ENCODE data around the gene GLIS2.

Gene GLIS2

DNA sequence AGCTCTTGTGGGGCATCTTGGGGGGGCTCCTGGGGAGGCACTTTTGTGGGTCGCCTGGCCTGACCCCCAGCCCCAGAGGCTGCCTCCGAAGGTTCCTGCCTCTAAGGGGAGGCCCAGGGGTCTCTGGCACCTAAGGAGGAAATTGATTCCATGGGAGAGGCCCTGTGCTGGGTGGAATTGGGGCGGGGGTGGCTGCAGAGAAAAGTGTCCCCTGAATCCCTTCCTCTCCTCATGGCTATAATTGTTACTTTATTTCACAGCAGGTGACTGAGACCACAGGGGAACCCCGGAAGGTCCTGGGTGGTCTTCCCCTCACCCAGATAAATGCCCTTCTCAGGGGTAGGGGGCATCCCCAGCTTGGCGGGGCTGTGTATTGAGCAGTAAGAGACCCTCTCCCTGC lies 3.1 kb downstream of the GLIS2 start:
- no peak for DNase-seq

GRCh38 chr16:4319454-4320421 lies 3.9 kb downstream of the GLIS2 start:
- no peak for DNase-seq

GRCh38 chr16:4320571-4321137 lies 4.8 kb downstream of the GLIS2 start:
- DNase-seq = peak in 1 of 58 donors; percentile 11

- no peak for DNase-seq
These were observed 5.6 kb downstream of the GLIS2 start for GRCh38 chr16:4321286-4322120.

DNA sequence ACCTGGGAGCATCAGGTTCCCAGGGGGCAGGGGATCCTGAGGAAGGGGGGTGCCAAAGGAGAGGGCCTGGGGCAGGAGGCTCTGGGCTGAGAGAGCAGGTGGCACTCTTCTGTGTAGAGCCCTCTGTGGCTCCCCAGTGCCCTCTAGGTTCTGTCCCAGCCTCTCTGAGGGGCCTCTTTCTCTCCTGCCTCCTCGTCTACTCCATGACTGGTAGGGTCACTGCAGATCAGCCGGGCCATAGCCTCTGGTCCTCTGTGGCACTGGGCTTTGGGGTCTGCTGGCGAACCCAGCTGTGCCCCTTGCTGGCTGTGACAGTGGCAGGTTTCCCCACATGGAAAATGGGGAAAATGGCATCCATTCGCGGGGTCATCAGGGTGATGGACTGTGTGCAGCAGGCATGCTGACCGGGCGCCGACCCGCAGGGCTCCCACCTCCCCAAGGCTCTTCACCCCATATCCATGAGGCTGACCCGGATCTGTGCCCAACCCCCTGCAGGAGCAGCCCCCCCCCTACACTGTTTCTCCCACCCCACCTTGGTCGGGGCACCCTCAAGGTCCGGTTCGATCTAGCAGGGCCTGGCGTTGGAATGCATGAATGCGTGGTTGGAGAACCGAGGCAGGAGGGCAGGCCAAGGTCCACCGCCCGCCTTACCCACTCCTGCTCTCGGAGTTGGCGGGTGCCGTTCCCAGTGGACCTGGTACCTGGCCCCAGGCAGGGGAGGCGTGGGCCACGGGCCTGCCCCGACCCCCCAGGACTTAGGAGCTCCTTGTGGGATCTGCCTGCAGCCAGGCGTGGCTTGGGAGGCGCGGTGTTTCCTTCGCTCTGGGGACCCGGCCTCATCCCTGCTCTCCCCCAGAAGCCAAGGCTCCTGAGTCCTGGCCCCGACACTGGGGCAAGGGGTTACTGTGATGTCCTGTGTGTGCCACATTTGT lies 6.5 kb downstream of the GLIS2 start:
- no peak for DNase-seq

- DNase-seq = peak in 29 of 58 donors; percentile 9 to 73 (median 35)
These were observed 7.4 kb downstream of the GLIS2 start for GRCh38 chr16:4323071-4323844.

GRCh38 chr16:4323845-4324488 lies 8.1 kb downstream of the GLIS2 start:
- DNase-seq = peak in 2 of 58 donors; percentile 16 to 19

DNA sequence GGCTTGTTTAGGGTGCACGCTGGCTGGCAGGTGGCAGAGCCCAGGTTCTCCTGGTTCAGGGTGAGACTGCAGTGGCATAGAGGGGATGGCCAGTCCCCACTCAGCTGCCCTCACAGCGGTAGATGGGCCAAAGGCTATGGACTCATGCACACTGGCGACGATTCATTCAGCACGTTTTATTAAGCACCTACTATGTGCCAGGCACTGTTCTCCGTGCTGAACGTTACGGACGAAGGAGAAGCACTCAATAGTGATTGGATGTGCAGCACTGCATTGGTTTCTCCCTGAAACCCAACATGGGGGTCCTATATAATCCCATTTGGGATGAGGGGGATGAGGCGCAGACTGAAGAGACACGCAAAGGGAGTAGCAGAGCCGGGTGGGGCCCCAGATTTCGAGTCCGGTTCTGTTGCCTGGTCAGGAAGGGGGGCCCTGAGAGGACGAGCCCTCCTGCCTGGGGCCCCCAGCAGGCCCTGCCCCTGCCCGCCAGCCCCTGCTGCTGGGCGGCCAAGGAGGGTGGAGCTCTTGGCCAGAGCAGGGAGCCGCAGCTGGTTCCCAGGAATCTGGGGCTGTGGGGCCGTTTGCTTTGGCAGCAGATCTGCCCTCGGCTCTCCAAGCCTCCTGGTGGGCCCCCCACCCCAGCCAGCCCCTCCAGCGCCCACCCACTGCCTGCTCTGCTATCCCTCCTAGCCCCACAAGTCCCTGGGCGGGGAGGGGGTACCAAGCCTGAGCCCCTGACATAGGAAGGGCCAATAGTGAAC lies 8.8 kb downstream of the GLIS2 start:
- DNase-seq = no peak

GRCh38 chr16:4325253-4325758 lies 9.4 kb downstream of the GLIS2 start:
- DNase-seq = no peak

GRCh38 chr16:4327386-4328045 lies 11.6 kb downstream of the GLIS2 start:
- DNase-seq = peak in 2 of 58 donors; percentile 16 to 38

- DNase-seq = peak in 54 of 58 donors; percentile 18 to 84 (median 62)
These were observed 12.3 kb downstream of the GLIS2 start for GRCh38 chr16:4328046-4328781.

- DNase-seq = no peak
These were observed 13.2 kb downstream of the GLIS2 start for GRCh38 chr16:4328782-4329775.

- DNase-seq = peak in 50 of 58 donors; percentile 10 to 82 (median 50)
These were observed 14.5 kb downstream of the GLIS2 start for GRCh38 chr16:4330277-4330874.

DNA sequence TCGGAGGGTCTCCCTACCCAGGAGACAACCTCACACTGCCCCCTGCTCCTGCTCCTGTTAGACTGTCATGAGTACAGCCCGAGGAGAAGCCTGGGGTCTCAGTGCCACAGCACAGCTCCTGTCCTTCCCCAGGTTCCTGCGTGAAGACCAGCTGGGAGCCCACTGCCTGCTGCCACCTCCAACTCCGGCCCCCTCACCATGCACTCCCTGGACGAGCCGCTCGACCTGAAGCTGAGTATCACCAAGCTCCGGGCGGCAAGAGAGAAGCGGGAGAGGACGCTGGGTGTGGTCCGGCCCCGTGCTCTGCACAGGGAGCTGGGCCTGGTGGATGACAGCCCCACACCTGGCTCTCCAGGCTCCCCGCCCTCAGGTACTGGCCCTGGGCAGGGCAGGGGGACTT lies 16.2 kb downstream of the GLIS2 start:
- DNase-seq = no peak
